GM03348 (cell line): Measurements from ENCODE around the gene MINDY2.

Experiments used
- DNase-seq: peaks from one replicate; pipeline ENCODE4 v3.0.0; 2012; ENCODE audit warnings: low spot score

MINDY2 gene

GRCh38 chr15:58770857-58771620, at the start of gene MINDY2:
Gene MINDY2, plus strand, starts transcription at chr15:58771302. Its CDS starts 94 bp downstream, at chr15:58771396.
- DNase-seq: peak; percentile 97

GRCh38 chr15:58724466-58724865, 46.6 kb upstream of the MINDY2 start:
- peak; percentile 23 for DNase-seq

GRCh38 chr15:58726867-58727266, 44.2 kb upstream of the MINDY2 start:
- no peak for DNase-seq

GRCh38 chr15:58731756-58732535, 39.2 kb upstream of the MINDY2 start:
- DNase-seq: peak; percentile 82

- no peak for DNase-seq
Observed at GRCh38 chr15:58732625-58733363, 38.3 kb upstream of the MINDY2 start.

- DNase-seq: no peak
Observed at GRCh38 chr15:58734859-58735258, 36.2 kb upstream of the MINDY2 start.

- DNase-seq: no peak
Observed at GRCh38 chr15:58736018-58736643, 35.0 kb upstream of the MINDY2 start.

GRCh38 chr15:58737298-58737697, 33.8 kb upstream of the MINDY2 start:
- DNase-seq: no peak

- DNase-seq: peak; percentile 29
Observed at GRCh38 chr15:58738046-58738707, 32.9 kb upstream of the MINDY2 start.

GRCh38 chr15:58740436-58740835, 30.7 kb upstream of the MINDY2 start:
- no peak for DNase-seq

GRCh38 chr15:58741032-58741431, 30.1 kb upstream of the MINDY2 start:
- DNase-seq: no peak

- DNase-seq: peak; percentile 61
Observed at GRCh38 chr15:58742022-58742813, 28.9 kb upstream of the MINDY2 start.

GRCh38 chr15:58742819-58743502, 28.1 kb upstream of the MINDY2 start:
- no peak for DNase-seq

- DNase-seq: no peak
Observed at GRCh38 chr15:58746174-58746573, 24.9 kb upstream of the MINDY2 start.

GRCh38 chr15:58748040-58748851, 22.9 kb upstream of the MINDY2 start:
- no peak for DNase-seq

GRCh38 chr15:58748852-58749531, 22.1 kb upstream of the MINDY2 start:
- DNase-seq: peak; percentile 60

GRCh38 chr15:58749532-58750337, 21.4 kb upstream of the MINDY2 start, which contains the start of gene ADAM10:
Gene ADAM10, minus strand, starts transcription at chr15:58749707. Its CDS starts 173 bp downstream, at chr15:58749534.
- peak; percentile 100 for DNase-seq

- DNase-seq: no peak
Observed at GRCh38 chr15:58752716-58753115, 18.4 kb upstream of the MINDY2 start.
